ENCODE measurements around the gene PJA2. TPM values are rescaled to one million over a fixed set of nuclear protein-coding genes. Genes with fewer than 3 reads are reported as not detected.

PJA2 gene
- total RNA-seq, 1 experiment from 2014 or later = 51.5 TPM

DNA sequence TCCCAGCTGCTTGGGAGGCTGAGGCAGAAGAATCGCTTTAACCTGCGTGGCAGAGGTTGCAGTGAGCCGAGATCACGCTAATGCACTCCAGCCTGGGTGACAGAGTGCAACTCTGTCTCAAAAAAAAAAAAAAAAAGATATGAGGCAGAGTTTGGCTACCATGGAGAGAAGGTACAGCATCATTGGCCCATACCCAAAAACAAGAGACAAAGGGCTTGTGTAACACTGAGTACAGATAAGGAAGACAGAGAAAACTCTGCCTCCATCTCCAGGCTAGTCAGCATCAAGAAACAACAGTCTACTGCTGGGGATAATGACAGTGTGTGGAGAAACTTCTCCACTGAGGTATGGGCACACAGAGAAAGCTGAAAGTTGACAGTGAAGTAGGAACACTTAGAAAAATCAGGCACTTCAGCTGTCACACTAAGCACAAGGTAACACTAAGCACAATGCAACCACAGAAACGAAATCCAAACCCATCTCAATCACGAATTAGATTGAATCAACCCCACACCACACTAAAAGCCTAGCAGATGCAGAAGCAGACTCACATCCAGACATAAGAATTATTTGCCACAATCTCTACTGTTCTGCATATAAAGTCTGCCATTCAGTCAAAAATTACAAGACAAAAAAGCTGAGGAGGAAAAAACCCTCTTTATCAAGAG, 10.5 kb downstream of the PJA2 start:
- H3K27me3 Mint-ChIP-seq (ENCODE audit: low read depth) = no peaks in the 10 kb centered on the region
- peaks cover 18% of the 10 kb centered on the region for H3K4me1 Mint-ChIP-seq
- H3K4me3 Mint-ChIP-seq = no peak overlapping the region
- DNase-seq (ENCODE audit: low spot score) (no peak), ATAC-seq (no peak)
- TF ChIP-seq FOXK1 (CRISPR knock-in tag; IDR thresholded peaks at IDR 0.05) (no peak), HMGA2 (CRISPR knock-in tag; IDR thresholded peaks at IDR 0.05) (no peak), NR2C2 (CRISPR knock-in tag; IDR thresholded peaks at IDR 0.05) (no peak), ZNF138 (CRISPR knock-in tag; conservative IDR thresholded peaks at IDR 0.05) (no peak), ERG (CRISPR knock-in tag; IDR thresholded peaks at IDR 0.05) (no peak), CREM (CRISPR knock-in tag; IDR thresholded peaks at IDR 0.05) (no peak), ZNF416 (CRISPR knock-in tag; IDR thresholded peaks at IDR 0.05) (no peak), CBFB (CRISPR knock-in tag; IDR thresholded peaks at IDR 0.05; ENCODE audit: low read depth) (no peak), PRRX2 (CRISPR knock-in tag; IDR thresholded peaks at IDR 0.05) (no peak), ATF1 (CRISPR knock-in tag; IDR thresholded peaks at IDR 0.05) (no peak), IRF2 (CRISPR knock-in tag; IDR thresholded peaks at IDR 0.05; ENCODE audit: borderline replicate concordance, low read depth) (no peak), EMX1 (CRISPR knock-in tag; IDR thresholded peaks at IDR 0.05) (no peak)
- TF ChIP-seq, protein P1, sequence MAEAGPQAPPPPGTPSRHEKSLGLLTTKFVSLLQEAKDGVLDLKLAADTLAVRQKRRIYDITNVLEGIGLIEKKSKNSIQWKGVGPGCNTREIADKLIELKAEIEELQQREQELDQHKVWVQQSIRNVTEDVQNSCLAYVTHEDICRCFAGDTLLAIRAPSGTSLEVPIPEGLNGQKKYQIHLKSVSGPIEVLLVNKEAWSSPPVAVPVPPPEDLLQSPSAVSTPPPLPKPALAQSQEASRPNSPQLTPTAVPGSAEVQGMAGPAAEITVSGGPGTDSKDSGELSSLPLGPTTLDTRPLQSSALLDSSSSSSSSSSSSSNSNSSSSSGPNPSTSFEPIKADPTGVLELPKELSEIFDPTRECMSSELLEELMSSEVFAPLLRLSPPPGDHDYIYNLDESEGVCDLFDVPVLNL (CRISPR knock-in tag; IDR thresholded peaks at IDR 0.05; ENCODE audit: borderline replicate concordance, low read depth) = no peak
- H3K36me3 Mint-ChIP-seq = no peaks in the 10 kb centered on the region
- peak overlapping the region; percentile 57 for H3K27ac Mint-ChIP-seq
- ChIA-PET POLR2A (interaction anchor here (1.0 kb wide), 1 partner anchor 290 kb away, joined by 3 read pairs; no protein-coding TSS in a partner anchor), CTCF (no interaction called here)
- no peaks in the 10 kb centered on the region for H3K9me3 Mint-ChIP-seq

DNA sequence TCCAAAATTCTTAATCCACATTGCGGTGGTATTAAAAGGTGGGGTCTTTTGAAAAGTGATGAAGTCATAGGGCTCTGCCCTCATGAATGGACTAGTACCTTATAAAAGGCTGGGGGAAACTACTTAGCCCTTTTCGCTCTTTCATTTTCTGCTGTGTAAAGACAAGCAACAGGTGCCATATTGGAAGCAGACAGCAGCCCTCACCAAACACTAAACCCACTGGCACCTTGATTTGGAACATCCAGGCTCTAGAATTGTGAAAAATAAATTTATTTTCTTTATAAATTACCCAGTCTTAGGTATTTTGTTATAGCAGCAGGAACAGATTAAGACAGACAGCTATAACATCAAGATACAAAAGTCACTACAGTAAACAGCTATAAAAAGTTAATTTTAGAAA, 12.8 kb downstream of the PJA2 start:
- H3K9me3 Mint-ChIP-seq = peaks cover 4% of the 10 kb centered on the region; the same call in 1 of the 2 replicates
- CTCF ChIA-PET = no interaction called here
- no peak overlapping the region for H3K27ac Mint-ChIP-seq
- ATAC-seq (no peak), DNase-seq (ENCODE audit: low spot score) (no peak)
- peaks cover 14% of the 10 kb centered on the region for H3K4me1 Mint-ChIP-seq
- POLR2A ChIA-PET = no interaction called here
- TF ChIP-seq MYBL2 (CRISPR knock-in tag; IDR thresholded peaks at IDR 0.05) = no peak
- TF ChIP-seq, protein P2, sequence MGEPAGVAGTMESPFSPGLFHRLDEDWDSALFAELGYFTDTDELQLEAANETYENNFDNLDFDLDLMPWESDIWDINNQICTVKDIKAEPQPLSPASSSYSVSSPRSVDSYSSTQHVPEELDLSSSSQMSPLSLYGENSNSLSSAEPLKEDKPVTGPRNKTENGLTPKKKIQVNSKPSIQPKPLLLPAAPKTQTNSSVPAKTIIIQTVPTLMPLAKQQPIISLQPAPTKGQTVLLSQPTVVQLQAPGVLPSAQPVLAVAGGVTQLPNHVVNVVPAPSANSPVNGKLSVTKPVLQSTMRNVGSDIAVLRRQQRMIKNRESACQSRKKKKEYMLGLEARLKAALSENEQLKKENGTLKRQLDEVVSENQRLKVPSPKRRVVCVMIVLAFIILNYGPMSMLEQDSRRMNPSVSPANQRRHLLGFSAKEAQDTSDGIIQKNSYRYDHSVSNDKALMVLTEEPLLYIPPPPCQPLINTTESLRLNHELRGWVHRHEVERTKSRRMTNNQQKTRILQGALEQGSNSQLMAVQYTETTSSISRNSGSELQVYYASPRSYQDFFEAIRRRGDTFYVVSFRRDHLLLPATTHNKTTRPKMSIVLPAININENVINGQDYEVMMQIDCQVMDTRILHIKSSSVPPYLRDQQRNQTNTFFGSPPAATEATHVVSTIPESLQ (CRISPR knock-in tag; IDR thresholded peaks at IDR 0.05) = no peak
- TF ChIP-seq STAT6 (CRISPR knock-in tag; conservative IDR thresholded peaks at IDR 0.05; ENCODE audit: low read depth) = no peak
- no peak for TF ChIP-seq EMX1 (CRISPR knock-in tag; IDR thresholded peaks at IDR 0.05)
- TF ChIP-seq, protein P3, sequence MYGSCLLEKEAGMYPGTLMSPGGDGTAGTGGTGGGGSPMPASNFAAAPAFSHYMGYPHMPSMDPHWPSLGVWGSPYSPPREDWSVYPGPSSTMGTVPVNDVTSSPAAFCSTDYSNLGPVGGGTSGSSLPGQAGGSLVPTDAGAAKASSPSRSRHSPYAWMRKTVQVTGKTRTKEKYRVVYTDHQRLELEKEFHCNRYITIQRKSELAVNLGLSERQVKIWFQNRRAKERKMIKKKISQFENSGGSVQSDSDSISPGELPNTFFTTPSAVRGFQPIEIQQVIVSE (CRISPR knock-in tag; IDR thresholded peaks at IDR 0.05; ENCODE audit: borderline replicate concordance) = no peak
- TF ChIP-seq TP53 (CRISPR knock-in tag; IDR thresholded peaks at IDR 0.05) = no peak
- TF ChIP-seq CTCF (IDR thresholded peaks at IDR 0.05) = no peak
- no peak overlapping the region for H3K4me3 Mint-ChIP-seq
- H3K36me3 Mint-ChIP-seq = no peaks in the 10 kb centered on the region
- H3K27me3 Mint-ChIP-seq (ENCODE audit: low read depth) = no peaks in the 10 kb centered on the region
